IMR-90 (cell line): Measurements from ENCODE around the gene PPP1R9B. TPM values are rescaled to one million over a fixed set of nuclear protein-coding genes. Genes with fewer than 3 reads are reported as not detected.

ENCODE experiments used
- ATAC-seq: fragments of 200-7000 bp; cut with Tn5 transposase; 2 replicates; pipeline ENCODE4 v1.9.1; 2020; ENCODE audit warnings: low read depth, mild to moderate bottlenecking, moderate library complexity
- BruUV-seq: library from RNA; stranded (reverse); fragments of 400-500 nt; replicated peaks from 2 replicates; lab custom pipeline; 2021; lab: Mats Ljungman, UMichigan
- CTCF ChIA-PET: fragments of 300-600 bp; formaldehyde crosslinking; extraction: SDS; loops from one replicate; lab custom pipeline; 2021; ENCODE audit warnings: antibody characterized with exemption; lab: Yijun Ruan, JAX
- POLR2A ChIA-PET: fragments of 300-600 bp; sonication (Branson Sonifier 250); formaldehyde crosslinking; loops from one replicate; lab custom pipeline; 2022; ENCODE audit warnings: antibody characterized with exemption; ENCODE audit not compliant: unreplicated experiment; lab: Charles Lee
- DNase-seq: peaks from one replicate; pipeline ENCODE4 v3.0.0; 2013
- H2AFZ ChIP-seq: replicated peaks from 2 replicates; pipeline ENCODE3; 2013; ENCODE audit warnings: low read length, mild to moderate bottlenecking; ENCODE audit not compliant: poor library complexity
- H2AK5ac ChIP-seq: 2 replicates; pipeline ENCODE4 v1.6.1; 2013; ENCODE audit warnings: low read depth, low read length, inconsistent platforms
- H2AK9ac ChIP-seq: replicated peaks from 2 replicates; pipeline ENCODE3; 2013; ENCODE audit warnings: mild to moderate bottlenecking, low read depth, low read length, moderate library complexity; ENCODE audit not compliant: poor library complexity
- H2BK120ac ChIP-seq: 2 replicates; pipeline ENCODE4 v1.6.1; 2013; ENCODE audit warnings: low read depth, low read length, inconsistent platforms
- H2BK15ac ChIP-seq: 3 replicates; pipeline ENCODE4 v1.6.1; 2013; ENCODE audit warnings: low read depth, low read length, inconsistent platforms
- H2BK20ac ChIP-seq: 2 replicates; pipeline ENCODE4 v1.6.1; 2013; ENCODE audit warnings: low read depth, mild to moderate bottlenecking, inconsistent platforms, low read length, moderate library complexity
- H2BK5ac ChIP-seq: 2 replicates; pipeline ENCODE4 v1.6.1; 2013; ENCODE audit warnings: mild to moderate bottlenecking, low read depth, low read length, inconsistent platforms; ENCODE audit not compliant: poor library complexity, severe bottlenecking
- H3K14ac ChIP-seq: replicated peaks from 2 replicates; pipeline ENCODE4 v1.6.1; 2013; ENCODE audit warnings: low read depth, low read length, inconsistent platforms
- H3K18ac ChIP-seq: 2 replicates; pipeline ENCODE4 v1.6.1; 2013; ENCODE audit warnings: low read depth, low read length, control low read depth
- H3K23ac ChIP-seq: 2 replicates; pipeline ENCODE4 v1.6.1; 2013; ENCODE audit warnings: low read depth, low read length, inconsistent platforms
- H3K27ac ChIP-seq: 2 replicates; pipeline ENCODE4 v1.5.1; 2013; ENCODE audit warnings: mild to moderate bottlenecking, control low read depth, low read length; ENCODE audit not compliant: insufficient read depth
- H3K27me3 ChIP-seq: 2 replicates; pipeline ENCODE4 v1.6.1; 2013; ENCODE audit warnings: low read length; ENCODE audit not compliant: control insufficient read depth, insufficient read depth
- H3K36me3 ChIP-seq: 2 replicates; pipeline ENCODE4 v1.6.1; 2013; ENCODE audit warnings: low read length, mixed read lengths; ENCODE audit not compliant: control insufficient read depth, insufficient read depth
- H3K4ac ChIP-seq: 2 replicates; pipeline ENCODE4 v1.6.1; 2013; ENCODE audit warnings: low read depth, low read length, inconsistent platforms
- H3K4me1 ChIP-seq: 2 replicates; pipeline ENCODE4 v1.6.1; 2013; ENCODE audit warnings: low read length, mixed read lengths; ENCODE audit not compliant: control insufficient read depth, insufficient read depth
- H3K4me2 ChIP-seq: 2 replicates; pipeline ENCODE4 v1.6.1; 2013; ENCODE audit warnings: low read depth, mild to moderate bottlenecking, control low read depth, low read length, moderate library complexity
- H3K4me3 ChIP-seq: 2 replicates; pipeline ENCODE4 v1.5.1; 2013; ENCODE audit warnings: low read depth, mild to moderate bottlenecking, control low read depth, low read length, moderate library complexity; ENCODE audit not compliant: insufficient read depth
- H3K56ac ChIP-seq: 2 replicates; pipeline ENCODE4 v1.6.1; 2013; ENCODE audit warnings: low read length, inconsistent platforms; ENCODE audit not compliant: insufficient read depth; ENCODE audit errors: extremely low read depth
- H3K79me1 ChIP-seq, 2 experiments: 2 replicates each; pipeline ENCODE4 v1.6.1; 2013; ENCODE audit warnings: low read length in 2 of 2, inconsistent platforms in 1 of 2, low read depth in 1 of 2
- H3K9ac ChIP-seq: 2 replicates; pipeline ENCODE4 v1.6.1; 2013; ENCODE audit warnings: low read depth, low read length, control low read depth
- H3K9me1 ChIP-seq: 2 replicates; pipeline ENCODE4 v1.6.1; 2013; ENCODE audit warnings: low read length, inconsistent platforms; ENCODE audit not compliant: insufficient read depth
- H3K9me3 ChIP-seq: 2 replicates; pipeline ENCODE4 v1.6.1; 2013; ENCODE audit warnings: low read length; ENCODE audit not compliant: control insufficient read depth, insufficient read depth
- H4K20me1 ChIP-seq: 2 replicates; pipeline ENCODE4 v1.6.1; 2013; ENCODE audit warnings: low read length, inconsistent platforms; ENCODE audit not compliant: insufficient read depth
- H4K5ac ChIP-seq: 2 replicates; pipeline ENCODE4 v1.6.1; 2013; ENCODE audit warnings: mild to moderate bottlenecking, low read depth, low read length, control low read depth
- H4K8ac ChIP-seq, 2 experiments: 2 replicates each; pipeline ENCODE4 v1.6.1; 2013; ENCODE audit warnings: low read depth in 2 of 2, low read length in 2 of 2, control low read depth in 1 of 2, inconsistent platforms in 1 of 2
- H4K91ac ChIP-seq: 2 replicates; pipeline ENCODE4 v1.6.1; 2013; ENCODE audit warnings: low read depth, low read length, inconsistent platforms; ENCODE audit not compliant: insufficient read depth
- BHLHE40 ChIP-seq: fragments of 150-350 bp; IDR thresholded peaks from 2 replicates; pipeline ENCODE4 v1.6.1; 2016; ENCODE audit warnings: mild to moderate bottlenecking, low read depth, low read length
- MAZ ChIP-seq: IDR thresholded peaks from 2 replicates; pipeline ENCODE4 v1.6.1; 2012; ENCODE audit warnings: low read depth, mild to moderate bottlenecking, low read length, improper control_type of control experiment, moderate library complexity, borderline replicate concordance
- POLR2A ChIP-seq: IDR thresholded peaks from 2 replicates; pipeline ENCODE4 v1.6.1; 2012; ENCODE audit warnings: mild to moderate bottlenecking, low read depth, low read length
- SMC3 ChIP-seq: fragments of 150-350 bp; IDR thresholded peaks from 2 replicates; pipeline ENCODE4 v1.6.1; 2016; ENCODE audit warnings: low read depth, mild to moderate bottlenecking, antibody characterized with exemption, low read length, moderate library complexity
- WGBS, 2 experiments: methylation state at CpG; one replicate each; pipeline versions ENCODE4 v1.1.5 to v1.1.7; 2013; ENCODE audit warnings: missing lambda C conversion rate in 2 of 2; ENCODE audit not compliant: insufficient read length in 1 of 2; ENCODE audit errors: extremely low coverage in 2 of 2; 5-methylcytosine and 5-hydroxymethylcytosine counted together
- dilution Hi-C: fragments of 300-500 bp; cut with HindIII; formaldehyde crosslinking; loops from one replicate; pipeline ENCODE4 v1.14.3; 2018; ENCODE audit warnings: low sequenced_read_pairs; ENCODE audit not compliant: unreplicated experiment
- in situ Hi-C: fragments of 300-500 bp; cut with MboI; formaldehyde crosslinking; loops from 3 replicates; pipeline ENCODE4 v1.14.3; 2019; ENCODE audit warnings: low sequenced_read_pairs, inconsistent platforms, mixed read lengths
- intact Hi-C: fragments of 100-400 bp; cut with micrococcal nuclease; formaldehyde crosslinking; loops from 2 replicates; pipeline ENCODE4 v1.10.0; 2022
- polyA plus RNA-seq, 3 experiments: library from polyadenylated mRNA; depleted of rRNA; stranded (reverse); fragments of >200 nt; gene quantifications; 2 replicates each; pipeline ENCODE4 v1.2.3, GENCODE V29; 2012; ENCODE audit warnings: low replicate concordance in 1 of 3
- total RNA-seq: library from RNA; depleted of rRNA; stranded (reverse); fragments of >200 nt; gene quantifications from 2 replicates; pipeline ENCODE4 v1.2.3, GENCODE V29; 2012
- TF ChIP-seq, protein P1 (sequence below): conservative IDR thresholded peaks from 2 replicates; pipeline ENCODE4 v1.5.1; 2012; ENCODE audit warnings: mild to moderate bottlenecking, low read depth, low read length, improper control_type of control experiment

PPP1R9B gene
- total and polyA plus RNA-seq, 2 of the 4 experiments (the other 2 are of a cell fraction), result 23.0 to 28.0 TPM

- peak overlapping the region; percentile 97 for H2AK9ac ChIP-seq
- H2AFZ ChIP-seq, result peak overlapping the region; percentile 98
- DNase-seq (peak; percentile 87), ATAC-seq (peak; percentile 63)
- H2BK5ac ChIP-seq, result peak overlapping the region; percentile 96
- TF ChIP-seq POLR2A, result peak; percentile 7; the same call in 1 of the 2 replicates
- TF ChIP-seq MAZ, result peak; percentile 92
- TF ChIP-seq, protein P1, sequence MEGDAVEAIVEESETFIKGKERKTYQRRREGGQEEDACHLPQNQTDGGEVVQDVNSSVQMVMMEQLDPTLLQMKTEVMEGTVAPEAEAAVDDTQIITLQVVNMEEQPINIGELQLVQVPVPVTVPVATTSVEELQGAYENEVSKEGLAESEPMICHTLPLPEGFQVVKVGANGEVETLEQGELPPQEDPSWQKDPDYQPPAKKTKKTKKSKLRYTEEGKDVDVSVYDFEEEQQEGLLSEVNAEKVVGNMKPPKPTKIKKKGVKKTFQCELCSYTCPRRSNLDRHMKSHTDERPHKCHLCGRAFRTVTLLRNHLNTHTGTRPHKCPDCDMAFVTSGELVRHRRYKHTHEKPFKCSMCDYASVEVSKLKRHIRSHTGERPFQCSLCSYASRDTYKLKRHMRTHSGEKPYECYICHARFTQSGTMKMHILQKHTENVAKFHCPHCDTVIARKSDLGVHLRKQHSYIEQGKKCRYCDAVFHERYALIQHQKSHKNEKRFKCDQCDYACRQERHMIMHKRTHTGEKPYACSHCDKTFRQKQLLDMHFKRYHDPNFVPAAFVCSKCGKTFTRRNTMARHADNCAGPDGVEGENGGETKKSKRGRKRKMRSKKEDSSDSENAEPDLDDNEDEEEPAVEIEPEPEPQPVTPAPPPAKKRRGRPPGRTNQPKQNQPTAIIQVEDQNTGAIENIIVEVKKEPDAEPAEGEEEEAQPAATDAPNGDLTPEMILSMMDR, result 0 out of 2 replicates have a peak, but pooled peaks have one; percentile 9
- TF ChIP-seq BHLHE40, result no peak
- TF ChIP-seq SMC3, result no peak
- no CpG with 5 or more reads among the region's 12 CpGs for WGBS, 2 experiments
- H3K4me1 ChIP-seq, result peaks cover 17% of the 10 kb centered on the region
- H3K9me3 ChIP-seq, result no peaks in the 10 kb centered on the region
- no peaks in the 10 kb centered on the region for H3K36me3 ChIP-seq
- peak overlapping the region; percentile 98 for H3K18ac ChIP-seq
- BruUV-seq, result no TSS peak
- in situ Hi-C loops (no loop called here), dilution Hi-C loops (no loop called here), intact Hi-C loops (loop anchor here (1.0 kb wide), 1 partner anchor 37 kb away; no protein-coding TSS in a partner anchor)
- H3K27ac ChIP-seq, result peak overlapping the region; percentile 99
- peak overlapping the region; percentile 100 for H4K5ac ChIP-seq
- ChIA-PET CTCF (interaction anchor here (0.8 to 1.2 kb wide), 3 partner anchors 10 to 210 kb away, joined by 3 to 4 read pairs (median 3); no protein-coding TSS in a partner anchor), POLR2A (interaction anchor here (0.5 to 1.0 kb wide), 4 partner anchors 23 to 102 kb away, joined by 3 to 9 read pairs (median 4); partner anchors contain the start of gene SAMD14)
- peak overlapping the region; percentile 99 for H3K14ac ChIP-seq
- H3K79me1 ChIP-seq, result peaks cover 0 to 41% of the 10 kb centered on the region in 2 experiments; a peak in 2 of 4 replicates
- H2BK120ac ChIP-seq, result peak overlapping the region; percentile 98
- H2AK5ac ChIP-seq, result peak overlapping the region; percentile 99
- peak overlapping the region; percentile 99 for H4K91ac ChIP-seq
- peak overlapping the region; percentile 93 for H3K9ac ChIP-seq
- peak overlapping the region; percentile 88 for H2BK20ac ChIP-seq
- peak overlapping the region; percentile 98 for H3K56ac ChIP-seq
- peaks cover 22% of the 10 kb centered on the region for H4K20me1 ChIP-seq
- H3K9me1 ChIP-seq, result peaks cover 4% of the 10 kb centered on the region; the same call in 1 of the 2 replicates
- peak overlapping the region; percentile 96 to 100 for H4K8ac ChIP-seq
- peak overlapping the region; percentile 98 for H3K4me2 ChIP-seq
- peak overlapping the region; percentile 72 for H3K4me3 ChIP-seq
- H3K27me3 ChIP-seq, result no peaks in the 10 kb centered on the region
- H3K23ac ChIP-seq, result peak overlapping the region; percentile 99
- peak overlapping the region; percentile 91 for H2BK15ac ChIP-seq
- peak overlapping the region; percentile 100 for H3K4ac ChIP-seq
Measured at GRCh38 chr17:50151937-50152547, 1.6 kb upstream of the PPP1R9B start.
